Kidney epithelial cell (primary cell): ENCODE results near the gene GALK1. TPM values are rescaled to one million over a fixed set of nuclear protein-coding genes. Genes with fewer than 3 reads are reported as not detected.
A peak's percentile ranks its signal among the peaks of the same experiment; 100 is the strongest.
"Not testable (repeated sequence)": the region's sequence is repeated elsewhere in the genome, so short reads cannot be mapped to it uniquely, and the experiment has no call there.

Experiments used
- DNase-seq: peaks from one replicate; pipeline ENCODE4 v3.0.0-alpha.2; 2010; ENCODE audit warnings: low read depth
- H3K27me3 ChIP-seq: 2 replicates; pipeline ENCODE4 v1.6.0; 2011; ENCODE audit warnings: low read length; ENCODE audit not compliant: control insufficient read depth, insufficient read depth
- H3K36me3 ChIP-seq: 2 replicates; pipeline ENCODE4 v1.5.1; 2011; ENCODE audit warnings: low read length; ENCODE audit not compliant: control insufficient read depth, insufficient read depth
- H3K4me3 ChIP-seq: 2 replicates; pipeline ENCODE4 v1.5.1; 2011; ENCODE audit warnings: low read depth, mild to moderate bottlenecking, control low read depth, low read length
- total RNA-seq: library from RNA; depleted of rRNA; stranded (reverse); fragments of >200 nt; gene quantifications from 2 replicates; pipeline ENCODE4 v1.2.3, GENCODE V29; 2015
- TF ChIP-seq, protein P1 (sequence below): IDR thresholded peaks from 2 replicates; pipeline ENCODE4 v1.5.1; 2011; ENCODE audit warnings: mild to moderate bottlenecking, moderate library complexity, low read length, control low read depth, inconsistent platforms; ENCODE audit not compliant: insufficient read depth, poor library complexity, severe bottlenecking

The GALK1 gene
- total RNA-seq, 1 donor from 2014 or later = 21.2 TPM

DNA sequence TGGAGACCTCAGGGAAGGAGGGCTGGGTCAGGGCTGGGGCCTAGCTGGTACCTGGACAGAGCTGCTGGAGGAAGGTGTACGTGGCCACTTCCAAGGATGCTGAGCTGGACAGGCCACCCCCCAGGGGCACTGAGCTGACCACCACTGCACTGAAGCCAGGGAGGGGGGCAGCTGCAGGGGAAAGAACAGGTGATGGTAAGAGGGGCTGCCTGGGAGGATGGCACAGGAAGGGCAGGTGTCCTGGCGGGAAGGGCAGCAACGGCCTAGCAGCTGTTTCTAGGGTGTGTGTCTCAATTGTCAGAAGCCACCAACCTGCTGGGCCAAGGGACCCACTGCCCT is 1.8 kb downstream of the GALK1 start:
- no peak for DNase-seq
- H3K36me3 ChIP-seq = no peaks in the 10 kb centered on the region
- H3K4me3 ChIP-seq = no peak overlapping the region
- H3K27me3 ChIP-seq = no peaks in the 10 kb centered on the region
- TF ChIP-seq, protein P1, sequence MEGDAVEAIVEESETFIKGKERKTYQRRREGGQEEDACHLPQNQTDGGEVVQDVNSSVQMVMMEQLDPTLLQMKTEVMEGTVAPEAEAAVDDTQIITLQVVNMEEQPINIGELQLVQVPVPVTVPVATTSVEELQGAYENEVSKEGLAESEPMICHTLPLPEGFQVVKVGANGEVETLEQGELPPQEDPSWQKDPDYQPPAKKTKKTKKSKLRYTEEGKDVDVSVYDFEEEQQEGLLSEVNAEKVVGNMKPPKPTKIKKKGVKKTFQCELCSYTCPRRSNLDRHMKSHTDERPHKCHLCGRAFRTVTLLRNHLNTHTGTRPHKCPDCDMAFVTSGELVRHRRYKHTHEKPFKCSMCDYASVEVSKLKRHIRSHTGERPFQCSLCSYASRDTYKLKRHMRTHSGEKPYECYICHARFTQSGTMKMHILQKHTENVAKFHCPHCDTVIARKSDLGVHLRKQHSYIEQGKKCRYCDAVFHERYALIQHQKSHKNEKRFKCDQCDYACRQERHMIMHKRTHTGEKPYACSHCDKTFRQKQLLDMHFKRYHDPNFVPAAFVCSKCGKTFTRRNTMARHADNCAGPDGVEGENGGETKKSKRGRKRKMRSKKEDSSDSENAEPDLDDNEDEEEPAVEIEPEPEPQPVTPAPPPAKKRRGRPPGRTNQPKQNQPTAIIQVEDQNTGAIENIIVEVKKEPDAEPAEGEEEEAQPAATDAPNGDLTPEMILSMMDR = no peak

DNA sequence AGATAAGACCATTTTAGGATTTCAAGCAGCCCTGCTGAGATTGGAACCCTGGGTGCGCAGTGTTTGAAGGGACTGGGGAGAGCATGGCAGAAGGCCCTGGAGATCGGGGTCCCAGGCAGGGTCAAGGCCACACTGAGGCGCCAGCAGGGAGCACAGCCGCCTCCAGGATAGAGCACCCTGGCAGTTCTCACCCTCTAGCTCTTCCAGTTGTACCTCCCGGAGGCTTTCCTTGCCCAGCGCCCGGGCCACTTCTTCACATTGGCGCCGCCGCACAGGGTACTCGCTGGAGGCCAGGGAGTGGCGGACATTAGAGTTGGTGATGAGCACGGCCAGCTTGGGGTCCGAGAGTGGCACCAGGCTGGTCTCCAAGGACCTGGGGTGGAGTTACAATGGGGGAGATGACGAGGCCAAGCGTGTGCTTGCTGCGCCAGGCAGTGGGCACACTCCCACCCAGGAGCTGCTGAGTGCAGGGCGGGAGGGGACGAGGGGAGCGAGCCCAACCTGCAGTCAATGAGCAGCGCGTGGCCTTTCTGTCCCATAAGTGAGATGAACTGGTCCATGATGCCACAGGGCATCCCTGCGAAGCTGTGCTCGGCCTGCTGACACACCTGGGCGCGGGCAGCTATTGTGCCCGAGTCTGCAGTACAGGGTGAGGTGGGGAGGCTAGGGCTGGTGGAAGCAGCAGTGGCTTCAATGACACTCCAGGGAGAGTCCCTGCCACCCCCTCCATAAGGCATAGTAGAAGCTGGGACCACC is 2.3 kb downstream of the GALK1 start:
- TF ChIP-seq, protein P1 = no peak
- Histone ChIP-seq H3K36me3 (no peaks in the 10 kb centered on the region), H3K27me3 (no peaks in the 10 kb centered on the region), H3K4me3 (no peak overlapping the region)
- DNase-seq = no peak

GRCh38 chr17:75759978-75760640 is 4.9 kb downstream of the GALK1 start:
- not testable (repeated sequence) for DNase-seq, H3K36me3 ChIP-seq

DNA sequence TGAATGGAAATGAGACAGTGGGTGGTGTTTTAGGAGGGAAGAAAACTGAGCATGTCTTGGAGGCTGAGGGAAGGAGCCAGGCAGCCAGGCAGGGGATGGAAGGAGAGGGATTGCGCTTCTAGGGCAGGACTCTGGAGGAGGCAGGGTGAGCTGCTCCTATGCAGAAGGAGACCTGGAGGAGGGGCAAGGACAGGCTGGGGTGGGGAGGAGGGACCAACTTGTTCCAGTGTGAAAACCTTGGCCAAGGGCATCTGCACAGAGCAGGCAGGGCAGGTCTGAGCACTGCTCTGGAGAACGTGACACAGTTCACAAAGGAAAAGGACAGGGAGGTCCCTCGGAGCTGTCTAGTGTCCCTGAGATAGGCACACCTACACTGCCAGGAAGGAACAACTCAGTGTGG is 5.5 kb downstream of the GALK1 start:
- TF ChIP-seq, protein P1 = no peak
- H3K36me3 ChIP-seq = no peaks in the 10 kb centered on the region
- H3K27me3 ChIP-seq = no peaks in the 10 kb centered on the region
- DNase-seq = no peak
- no peak overlapping the region for H3K4me3 ChIP-seq

More at GRCh38 chr17:75759978-75760640, 4.9 kb downstream of the GALK1 start:
- not testable (repeated sequence) for H3K4me3 ChIP-seq, H3K27me3 ChIP-seq

GRCh38 chr17:75758131-75758905 is 6.7 kb downstream of the GALK1 start:
- Histone ChIP-seq H3K4me3 (no peak overlapping the region), H3K36me3 (no peaks in the 10 kb centered on the region), H3K27me3 (peaks cover 3% of the 10 kb centered on the region)
- TF ChIP-seq, protein P1 = peak; percentile 39
- DNase-seq = no peak

GRCh38 chr17:75757086-75757681 is 7.8 kb downstream of the GALK1 start:
- no peaks in the 10 kb centered on the region for H3K36me3 ChIP-seq
- DNase-seq = no peak
- TF ChIP-seq, protein P1 = no peak
- no peak overlapping the region for H3K4me3 ChIP-seq
- H3K27me3 ChIP-seq = peaks cover 3% of the 10 kb centered on the region
